ACC112 (cell line): ENCODE measurements around the gene ZNF575.

Source experiments
- H2AFZ ChIP-seq: fragments of 200-600 bp; sonication (generic); one replicate; pipeline ENCODE4 v1.6.0; 2017; ENCODE audit warnings: antibody characterized with exemption, low read length; ENCODE audit not compliant: unreplicated experiment
- H3K27ac ChIP-seq: fragments of 200-600 bp; sonication (generic); 2 replicates; pipeline ENCODE4 v1.5.1; 2014; ENCODE audit warnings: low read depth, mild to moderate bottlenecking, antibody characterized with exemption, low read length, moderate library complexity
- H3K27me3 ChIP-seq: fragments of 200-600 bp; sonication (generic); 2 replicates; pipeline ENCODE4 v1.6.1; 2014; ENCODE audit warnings: mild to moderate bottlenecking, antibody characterized with exemption, low read length, moderate library complexity, mixed read lengths; ENCODE audit not compliant: insufficient read depth
- H3K36me3 ChIP-seq: fragments of 200-600 bp; sonication (generic); 2 replicates; pipeline ENCODE4 v1.6.1; 2016; ENCODE audit warnings: mild to moderate bottlenecking, antibody characterized with exemption, low read length, moderate library complexity, mixed read lengths; ENCODE audit not compliant: insufficient read depth
- H3K4me1 ChIP-seq: fragments of 200-600 bp; sonication (generic); one replicate; pipeline ENCODE4 v1.6.1; 2016; ENCODE audit warnings: low read length, mixed read lengths; ENCODE audit not compliant: insufficient read depth, unreplicated experiment, control insufficient read depth
- H3K4me3 ChIP-seq: fragments of 200-600 bp; sonication (generic); 2 replicates; pipeline ENCODE4 v1.5.1; 2014; ENCODE audit warnings: mild to moderate bottlenecking, low read depth, low read length
- H3K79me2 ChIP-seq: fragments of 200-600 bp; sonication (generic); one replicate; pipeline ENCODE4 v1.6.0; 2016; ENCODE audit warnings: low read length; ENCODE audit not compliant: control insufficient read depth, unreplicated experiment, insufficient read depth

The ZNF575 gene

DNA sequence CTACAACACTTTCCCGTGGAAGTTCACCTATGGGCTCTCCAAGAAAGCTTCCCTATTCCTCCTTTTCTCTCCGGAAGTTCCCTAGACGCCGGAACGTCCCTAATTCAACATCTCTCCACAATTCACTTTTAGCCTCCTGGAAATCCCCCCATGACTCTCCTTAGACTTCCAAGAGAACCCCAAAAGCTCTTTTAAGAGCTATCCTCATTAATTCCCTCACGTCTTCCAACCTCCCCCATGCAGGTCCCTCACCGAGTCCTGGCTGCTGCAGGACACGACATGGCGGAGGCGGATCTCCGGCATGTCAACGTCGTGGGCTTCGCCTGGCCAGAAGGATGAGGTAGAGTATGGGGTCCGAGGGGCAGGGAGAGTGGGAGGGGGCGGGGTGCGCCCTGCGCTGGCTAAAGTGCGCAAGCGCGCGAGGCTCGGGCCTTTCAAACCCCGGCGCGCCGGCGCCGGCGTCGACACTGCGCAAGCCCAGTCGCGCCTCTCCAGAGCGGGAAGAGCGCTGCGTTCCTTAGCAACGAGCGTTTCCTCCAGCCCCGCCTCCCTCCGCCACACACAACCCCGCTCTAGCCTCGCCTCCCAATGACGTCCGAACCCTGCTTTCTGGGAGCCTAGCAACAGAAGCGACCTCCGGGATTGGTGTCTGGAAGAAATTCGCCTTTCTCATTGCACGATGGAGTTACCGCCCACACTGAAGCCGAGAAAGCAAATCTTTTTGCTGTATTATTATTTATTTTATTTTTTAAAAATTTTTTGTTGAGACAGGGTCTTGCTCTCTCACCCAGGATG is 42.4 kb downstream of the ZNF575 start, which contains the start of the genes PINLYP and XRCC1:
PINLYP (plus strand) TSS at position 646 of the 795 bp plus-strand sequence. CDS start 1,391 bp downstream, outside the sequence.
XRCC1 (minus strand) TSS at position 372 of the 795 bp plus-strand sequence; CDS start at position 303, 69 bp downstream.
- Histone ChIP-seq H3K4me3 (peak within 1 kb of the TSS; percentile 100), H2AFZ (peak within 1 kb of the TSS; percentile 98), H3K36me3 (0 out of 2 replicates have a peak, but pooled peaks cover 3% of the 10 kb centered on the region), H3K27ac (peak within 1 kb of the TSS; percentile 79), H3K4me1 (peaks cover 3% of the 10 kb centered on the region), H3K79me2 (peaks cover 18% of the 10 kb centered on the region), H3K27me3 (no peaks in the 10 kb centered on the region)

- peak overlapping the region; percentile 44; the same call in 1 of the 2 replicates for H3K4me3 ChIP-seq
- peaks cover 18% of the 10 kb centered on the region for H3K79me2 ChIP-seq
- H3K27ac ChIP-seq: peak overlapping the region; percentile 31; the same call in 1 of the 2 replicates
- H3K4me1 ChIP-seq: peaks cover 6% of the 10 kb centered on the region
- peak overlapping the region; percentile 5 for H2AFZ ChIP-seq
- no peaks in the 10 kb centered on the region for H3K27me3 ChIP-seq
- 0 out of 2 replicates have a peak, but pooled peaks cover 3% of the 10 kb centered on the region for H3K36me3 ChIP-seq
Observed at GRCh38 chr19:43575955-43576878, 43.2 kb downstream of the ZNF575 start.

GRCh38 chr19:43578787-43579186 is 45.8 kb downstream of the ZNF575 start:
- H3K27ac ChIP-seq: no peak overlapping the region
- no peak overlapping the region for H2AFZ ChIP-seq
- no peaks in the 10 kb centered on the region for H3K27me3 ChIP-seq
- H3K36me3 ChIP-seq: no peaks in the 10 kb centered on the region
- peaks cover 9% of the 10 kb centered on the region for H3K4me1 ChIP-seq
- peaks cover 10% of the 10 kb centered on the region for H3K79me2 ChIP-seq
- no peak overlapping the region for H3K4me3 ChIP-seq

GRCh38 chr19:43581467-43581866 is 48.5 kb downstream of the ZNF575 start:
- H2AFZ ChIP-seq: no peak overlapping the region
- H3K27me3 ChIP-seq: no peaks in the 10 kb centered on the region
- no peaks in the 10 kb centered on the region for H3K79me2 ChIP-seq
- peak overlapping the region; percentile 91 for H3K4me3 ChIP-seq
- no peaks in the 10 kb centered on the region for H3K36me3 ChIP-seq
- peaks cover 5% of the 10 kb centered on the region for H3K4me1 ChIP-seq
- H3K27ac ChIP-seq: no peak overlapping the region

GRCh38 chr19:43582495-43582894 is 49.5 kb downstream of the ZNF575 start:
- Histone ChIP-seq H3K4me1 (peaks cover 5% of the 10 kb centered on the region), H2AFZ (no peak overlapping the region), H3K79me2 (peaks cover 2% of the 10 kb centered on the region), H3K4me3 (no peak overlapping the region), H3K27ac (no peak overlapping the region), H3K27me3 (no peaks in the 10 kb centered on the region), H3K36me3 (no peaks in the 10 kb centered on the region)

DNA sequence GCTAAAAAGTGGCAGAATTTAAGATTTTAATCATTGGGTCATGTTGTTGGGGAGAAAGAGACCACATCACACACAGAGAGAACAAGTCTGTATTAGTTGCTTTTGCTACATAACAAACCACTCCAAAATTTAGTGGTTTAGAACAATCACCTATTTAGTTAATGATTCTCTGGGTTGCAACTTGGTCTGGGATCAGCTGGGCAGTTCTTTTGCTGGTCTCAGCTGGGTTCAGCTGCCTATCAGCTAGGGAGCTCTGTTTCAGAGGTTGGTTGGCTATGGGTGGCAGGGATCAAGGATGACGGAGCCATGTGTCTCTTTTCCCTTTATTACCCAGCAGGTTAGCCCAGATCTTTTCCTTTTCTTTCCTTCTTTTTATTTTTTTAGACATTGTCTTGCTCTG is 51.5 kb downstream of the ZNF575 start:
- no peaks in the 10 kb centered on the region for H3K36me3 ChIP-seq
- no peak overlapping the region; the same call in 1 of the 2 replicates for H3K27ac ChIP-seq
- H3K4me1 ChIP-seq: peaks cover 5% of the 10 kb centered on the region
- no peak overlapping the region for H2AFZ ChIP-seq
- H3K79me2 ChIP-seq: peaks cover 2% of the 10 kb centered on the region
- H3K27me3 ChIP-seq: no peaks in the 10 kb centered on the region
- H3K4me3 ChIP-seq: no peak overlapping the region
